Measurements from ENCODE around the gene ARHGEF11. TPM values are rescaled to one million over a fixed set of nuclear protein-coding genes. Genes with fewer than 3 reads are reported as not detected.

The ARHGEF11 gene
- total and polyA plus RNA-seq, 9 of the 15 experiments (the other 6 are each of a cell fraction or from before 2014, with no cell fraction given) = 0.14 to 15.5 (median 9.0) TPM

- no TSS peak for BruUV-seq (replicated peaks)
- no peak overlapping the region for H3K4me3 ChIP-seq
- H3K27ac ChIP-seq (ENCODE audit: extremely low read depth, low read depth, low read length) = no peak overlapping the region
- H3K9me3 ChIP-seq (replicated peaks; ENCODE audit: control insufficient read depth, insufficient read depth, low read depth, low read length) = no peaks in the 10 kb centered on the region
- 29% methylated on average over 5 of the region's 5 CpGs for WGBS (ENCODE audit: insufficient coverage, low coverage, missing lambda C conversion rate)
- H3K9ac ChIP-seq (ENCODE audit: insufficient read depth in 1 of 2, low read depth in 2 of 2, low read length in 2 of 2) = peak overlapping the region in 1 of 2 experiments; percentile 35; a peak in 1 of 4 replicates
- H3K9me1 ChIP-seq (ENCODE audit: control insufficient read depth, insufficient read depth, low read length) = no peaks in the 10 kb centered on the region
- ATAC-seq (no peak), FAIRE-seq (no peak), DNase-seq (ENCODE audit: extremely low read depth in 1 of 4, low spot score in 3 of 4) (no peak)
- in situ Hi-C loops (cut with MboI) = no loop called here
- peaks cover 0 to 17% of the 10 kb centered on the region in 2 experiments; a peak in 2 of 5 replicates for H3K27me3 ChIP-seq (ENCODE audit: control insufficient read depth in 2 of 2, insufficient read depth in 2 of 2, low read length in 2 of 2)
- H4K20me1 ChIP-seq (replicated peaks; ENCODE audit: control insufficient read depth, insufficient read depth, low read length) = no peaks in the 10 kb centered on the region; the same call in 1 of the 2 replicates
- ChIA-PET CTCF (ENCODE audit: low intra/inter-chr PET ratio) (interaction anchor here (0.6 kb wide), 1 partner anchor 153 kb away, joined by 3 read pairs; no protein-coding TSS in a partner anchor), POLR2A (interaction anchor here (1.2 kb wide), 1 partner anchor 18 kb away, joined by 4 read pairs; no protein-coding TSS in a partner anchor)
- H3K79me2 ChIP-seq (ENCODE audit: control insufficient read depth, insufficient read depth, low read length) = no peaks in the 10 kb centered on the region
- TF ChIP-seq CBX1 (IDR thresholded peaks at IDR 0.05; ENCODE audit: low read depth) (no peak), NEUROD1 (IDR thresholded peaks at IDR 0.05; ENCODE audit: borderline replicate concordance, low read depth, low read length, partially characterized antibody) (no peak), ZFX (CRISPR knock-in tag; IDR thresholded peaks at IDR 0.05) (no peak), KDM1A (IDR thresholded peaks at IDR 0.05) (no peak), MAFK (IDR thresholded peaks at IDR 0.05; ENCODE audit: low read length) (no peak)
- peaks cover 0 to 2% of the 10 kb centered on the region in 2 experiments; a peak in 1 of 5 replicates for H3K4me1 ChIP-seq (replicated peaks in 1 of 2; ENCODE audit: control insufficient read depth in 2 of 2, insufficient read depth in 2 of 2, low read length in 2 of 2)
- intact Hi-C loops (cut with micrococcal nuclease) = no loop called here
- H2AFZ ChIP-seq (ENCODE audit: low read depth, low read length) = peak overlapping the region; percentile 61; the same call in 1 of the 2 replicates
- H3K36me3 ChIP-seq (ENCODE audit: control insufficient read depth, insufficient read depth, low read length) = no peaks in the 10 kb centered on the region
- H3K4me2 ChIP-seq (ENCODE audit: insufficient read depth, low read length) = no peak overlapping the region
These were observed 41.5 kb upstream of the ARHGEF11 start for GRCh38 chr1:157087030-157087429.

GRCh38 chr1:157086299-157086698 lies 40.8 kb upstream of the ARHGEF11 start:
- H3K36me3 ChIP-seq (ENCODE audit: control insufficient read depth, insufficient read depth, low read length) = no peaks in the 10 kb centered on the region
- H3K9ac ChIP-seq (ENCODE audit: insufficient read depth in 1 of 2, low read depth in 2 of 2, low read length in 2 of 2) = no peak overlapping the region
- peaks cover 0 to 17% of the 10 kb centered on the region in 2 experiments; a peak in 2 of 5 replicates for H3K27me3 ChIP-seq (ENCODE audit: control insufficient read depth in 2 of 2, insufficient read depth in 2 of 2, low read length in 2 of 2)
- CTCF ChIA-PET (ENCODE audit: low intra/inter-chr PET ratio) = interaction anchor here (0.6 kb wide), 1 partner anchor 152 kb away, joined by 3 read pairs; no protein-coding TSS in a partner anchor
- TF ChIP-seq HDAC1 (IDR thresholded peaks at IDR 0.05) (no peak), CEBPB (tag; IDR thresholded peaks at IDR 0.05) (peak; percentile 76), CEBPG (CRISPR knock-in tag; IDR thresholded peaks at IDR 0.05) (no peak), CEBPG (tag; conservative IDR thresholded peaks at IDR 0.05 in 1 of 2, IDR thresholded peaks at IDR 0.05 in 1 of 2) (0 out of 4 replicates have a peak, but pooled peaks of 1 of the 2 experiments have one; percentile 53)
- ATAC-seq = no peak
- 43% methylated on average over 6 of the region's 6 CpGs for WGBS (ENCODE audit: insufficient coverage, low coverage, missing lambda C conversion rate)
- H4K20me1 ChIP-seq (replicated peaks; ENCODE audit: control insufficient read depth, insufficient read depth, low read length) = no peaks in the 10 kb centered on the region; the same call in 1 of the 2 replicates
- H3K4me1 ChIP-seq (replicated peaks in 1 of 2; ENCODE audit: control insufficient read depth in 2 of 2, insufficient read depth in 2 of 2, low read length in 2 of 2) = peaks cover 0 to 2% of the 10 kb centered on the region in 2 experiments; a peak in 1 of 5 replicates
- no peak overlapping the region for H2AFZ ChIP-seq (ENCODE audit: low read depth, low read length)
- H3K27ac ChIP-seq (ENCODE audit: extremely low read depth, low read depth, low read length) = no peak overlapping the region
- no peak overlapping the region for H3K4me2 ChIP-seq (ENCODE audit: insufficient read depth, low read length)
- no peaks in the 10 kb centered on the region for H3K79me2 ChIP-seq (ENCODE audit: control insufficient read depth, insufficient read depth, low read length)
- no peak for FAIRE-seq
- intact Hi-C loops (cut with micrococcal nuclease) (no loop called here), in situ Hi-C loops (cut with MboI) (no loop called here)
- POLR2A ChIA-PET = no interaction called here
- DNase-seq (ENCODE audit: extremely low read depth in 1 of 4, low spot score in 3 of 4) = no peak
- H3K9me3 ChIP-seq (replicated peaks; ENCODE audit: control insufficient read depth, insufficient read depth, low read depth, low read length) = no peaks in the 10 kb centered on the region
- H3K4me3 ChIP-seq = no peak overlapping the region
- BruUV-seq (replicated peaks) = no TSS peak
- no peaks in the 10 kb centered on the region for H3K9me1 ChIP-seq (ENCODE audit: control insufficient read depth, insufficient read depth, low read length)

Data from K562 (cell line).